ENCODE data around the gene RAB1B. TPM values are rescaled to one million over a fixed set of nuclear protein-coding genes. Genes with fewer than 3 reads are reported as not detected.

Gene RAB1B
- total RNA-seq, 3 donors from 2014 or later = 87.2 to 99.4 (median 98.2) TPM

DNA sequence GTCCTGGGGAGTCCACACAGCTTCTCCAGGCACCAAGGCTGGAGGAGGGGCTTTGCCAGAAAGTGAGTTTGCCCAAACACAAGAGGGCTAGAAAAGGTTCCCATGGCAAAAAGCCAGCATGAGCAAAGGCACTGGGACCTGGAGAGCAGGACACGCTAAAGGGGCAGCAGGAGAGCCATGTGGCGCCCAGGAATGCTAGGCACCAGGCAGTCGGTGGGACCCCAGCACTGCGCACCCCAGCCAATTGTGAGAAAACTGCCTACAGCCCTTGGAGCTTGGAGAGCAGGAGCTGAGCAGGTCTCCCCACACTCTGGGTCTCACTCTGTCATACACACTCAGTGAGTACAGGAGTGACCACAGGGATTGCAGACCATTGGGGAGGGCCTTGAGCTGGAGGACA lies 5.2 kb upstream of the RAB1B start:
- Histone ChIP-seq H3K9me3 (no peaks in the 10 kb centered on the region), H3K27me3 (no peaks in the 10 kb centered on the region), H3K4me3 (no peak overlapping the region), H3K27ac (no peak overlapping the region), H3K36me3 (no peaks in the 10 kb centered on the region), H3K4me1 (peaks cover 0 to 9% of the 10 kb centered on the region in 2 donors)
- TF ChIP-seq POLR2A (IDR thresholded peaks at IDR 0.05) (no peak), POLR2AphosphoS5 (IDR thresholded peaks at IDR 0.05) (no peak)
- TF ChIP-seq, protein P1, sequence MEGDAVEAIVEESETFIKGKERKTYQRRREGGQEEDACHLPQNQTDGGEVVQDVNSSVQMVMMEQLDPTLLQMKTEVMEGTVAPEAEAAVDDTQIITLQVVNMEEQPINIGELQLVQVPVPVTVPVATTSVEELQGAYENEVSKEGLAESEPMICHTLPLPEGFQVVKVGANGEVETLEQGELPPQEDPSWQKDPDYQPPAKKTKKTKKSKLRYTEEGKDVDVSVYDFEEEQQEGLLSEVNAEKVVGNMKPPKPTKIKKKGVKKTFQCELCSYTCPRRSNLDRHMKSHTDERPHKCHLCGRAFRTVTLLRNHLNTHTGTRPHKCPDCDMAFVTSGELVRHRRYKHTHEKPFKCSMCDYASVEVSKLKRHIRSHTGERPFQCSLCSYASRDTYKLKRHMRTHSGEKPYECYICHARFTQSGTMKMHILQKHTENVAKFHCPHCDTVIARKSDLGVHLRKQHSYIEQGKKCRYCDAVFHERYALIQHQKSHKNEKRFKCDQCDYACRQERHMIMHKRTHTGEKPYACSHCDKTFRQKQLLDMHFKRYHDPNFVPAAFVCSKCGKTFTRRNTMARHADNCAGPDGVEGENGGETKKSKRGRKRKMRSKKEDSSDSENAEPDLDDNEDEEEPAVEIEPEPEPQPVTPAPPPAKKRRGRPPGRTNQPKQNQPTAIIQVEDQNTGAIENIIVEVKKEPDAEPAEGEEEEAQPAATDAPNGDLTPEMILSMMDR (IDR thresholded peaks at IDR 0.05) = no peak
- no peak for DNase-seq (ENCODE audit: low spot score in 2 of 2)
- intact Hi-C loops (cut with DNase I; ENCODE audit: low total_unique reads) = no loop called here

- intact Hi-C loops (cut with DNase I; ENCODE audit: low total_unique reads) = no loop called here
Observed at GRCh38 chr11:66263785-66264184, 4.7 kb upstream of the RAB1B start.

DNA sequence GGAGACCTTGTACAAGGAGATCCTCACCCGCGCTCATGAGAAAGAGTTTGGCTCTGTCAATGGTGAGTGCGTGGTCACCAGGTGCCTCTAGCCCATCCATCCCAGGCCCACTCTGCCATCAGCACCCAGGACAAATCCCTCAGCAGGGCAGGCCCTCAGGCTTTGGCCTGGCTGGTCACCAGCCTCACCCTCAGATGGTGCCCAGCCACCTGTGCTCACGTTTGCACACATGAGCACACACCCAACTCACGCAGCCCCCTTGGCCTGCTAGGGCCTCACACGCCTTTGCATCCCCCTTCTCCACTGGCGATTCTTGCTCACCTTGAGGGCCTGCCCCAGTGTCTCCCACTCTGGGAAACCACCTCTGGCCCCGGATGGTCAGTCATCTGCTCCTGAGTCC lies 4.1 kb upstream of the RAB1B start:
- Histone ChIP-seq H3K4me3 (no peak overlapping the region), H3K4me1 (peaks cover 0 to 9% of the 10 kb centered on the region in 2 donors), H3K36me3 (no peaks in the 10 kb centered on the region), H3K27me3 (no peaks in the 10 kb centered on the region), H3K9me3 (no peaks in the 10 kb centered on the region), H3K27ac (no peak overlapping the region)
- no peak for DNase-seq (ENCODE audit: low spot score in 2 of 2)
- no peak for TF ChIP-seq POLR2AphosphoS5 (IDR thresholded peaks at IDR 0.05)
- no peak for TF ChIP-seq POLR2A (IDR thresholded peaks at IDR 0.05)
- intact Hi-C loops (cut with DNase I; ENCODE audit: low total_unique reads) = no loop called here

More at GRCh38 chr11:66263785-66264184, 4.7 kb upstream of the RAB1B start:
- no peak overlapping the region for H3K4me3 ChIP-seq
- H3K36me3 ChIP-seq = no peaks in the 10 kb centered on the region
- no peaks in the 10 kb centered on the region for H3K27me3 ChIP-seq
- no peak for TF ChIP-seq POLR2A (IDR thresholded peaks at IDR 0.05)
- TF ChIP-seq POLR2AphosphoS5 (IDR thresholded peaks at IDR 0.05) = no peak
- TF ChIP-seq, protein P1 (IDR thresholded peaks at IDR 0.05) = no peak
- DNase-seq (ENCODE audit: low spot score in 2 of 2) = no peak
- H3K4me1 ChIP-seq = peaks cover 0 to 9% of the 10 kb centered on the region in 2 donors
- H3K27ac ChIP-seq = no peak overlapping the region
- H3K9me3 ChIP-seq = no peaks in the 10 kb centered on the region

DNA sequence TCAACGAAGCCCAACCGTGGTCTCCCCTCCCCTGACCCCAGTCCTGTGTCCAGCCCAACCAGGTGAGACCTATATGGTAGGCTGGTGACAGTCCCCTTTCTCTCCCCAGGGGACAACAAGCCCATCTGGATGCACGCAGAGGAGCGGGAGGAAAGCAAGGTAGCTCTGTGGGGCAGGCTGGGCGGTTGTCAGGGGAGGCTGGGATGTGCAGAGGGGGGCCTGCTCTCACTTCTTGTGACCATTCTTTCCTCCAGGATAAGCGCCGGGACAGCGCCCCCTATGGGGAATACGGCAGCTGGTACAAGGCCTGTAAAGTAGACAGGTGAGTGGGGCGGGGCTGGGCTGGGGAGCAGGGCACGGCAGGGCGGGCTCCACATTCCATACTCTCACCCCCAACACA lies 3.5 kb upstream of the RAB1B start:
- no peak overlapping the region for H3K27ac ChIP-seq
- intact Hi-C loops (cut with DNase I; ENCODE audit: low total_unique reads) = no loop called here
- no peak overlapping the region for H3K4me3 ChIP-seq
- no peaks in the 10 kb centered on the region for H3K36me3 ChIP-seq
- TF ChIP-seq, protein P1 (IDR thresholded peaks at IDR 0.05) = no peak
- H3K4me1 ChIP-seq = peaks cover 2 to 13% of the 10 kb centered on the region in 2 donors
- no peak for DNase-seq (ENCODE audit: low spot score in 2 of 2)
- H3K9me3 ChIP-seq = no peaks in the 10 kb centered on the region
- no peaks in the 10 kb centered on the region for H3K27me3 ChIP-seq

- TF ChIP-seq POLR2A (IDR thresholded peaks at IDR 0.05) = no peak
- TF ChIP-seq, protein P1 (IDR thresholded peaks at IDR 0.05) = no peak
- no peak for TF ChIP-seq POLR2AphosphoS5 (IDR thresholded peaks at IDR 0.05)
- Histone ChIP-seq H3K4me3 (no peak overlapping the region), H3K36me3 (no peaks in the 10 kb centered on the region), H3K9me3 (no peaks in the 10 kb centered on the region), H3K27ac (no peak overlapping the region), H3K4me1 (peaks cover 3 to 16% of the 10 kb centered on the region in 2 donors), H3K27me3 (no peaks in the 10 kb centered on the region)
- intact Hi-C loops (cut with DNase I; ENCODE audit: low total_unique reads) = no loop called here
- DNase-seq (ENCODE audit: low spot score in 2 of 2) = no peak
Observed at GRCh38 chr11:66265531-66266377, 2.7 kb upstream of the RAB1B start.

All from breast epithelium (tissue), 4 donors.